GM18507 (cell line): Measurements from ENCODE around the gene SLCO2A1.

Experiments
- DNase-seq: peaks from one replicate; pipeline ENCODE4 v3.0.0; 2011; ENCODE audit warnings: low read depth; ENCODE audit not compliant: insufficient read length; ENCODE audit errors: extremely low spot score
- FAIRE-seq: peaks from 2 replicates; lab custom pipeline; 2011; peaks lifted over from hg19 to GRCh38; lab: Jason Lieb, UNC

Gene SLCO2A1

DNA sequence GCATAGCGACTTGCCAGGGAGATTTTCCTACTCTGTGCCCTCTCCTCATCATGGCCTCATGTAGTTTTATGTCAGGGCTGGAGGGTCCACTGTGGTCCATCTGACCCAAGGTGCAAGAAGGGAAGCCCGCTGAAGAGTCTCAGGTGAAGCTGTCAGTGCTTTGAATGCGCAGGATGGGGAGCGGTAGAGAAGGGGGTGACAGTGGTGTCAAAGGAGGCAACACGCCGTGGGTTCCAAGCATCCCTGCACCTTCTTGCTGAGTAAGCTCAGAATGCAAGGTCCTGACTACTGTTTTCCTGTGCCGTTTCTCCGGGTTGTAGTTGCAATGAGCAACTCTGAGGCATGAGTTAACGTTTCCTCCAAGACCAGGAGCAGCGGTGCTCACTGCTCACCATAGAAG is 89.2 kb downstream of the SLCO2A1 start:
- no peak for DNase-seq
- no peak for FAIRE-seq

DNA sequence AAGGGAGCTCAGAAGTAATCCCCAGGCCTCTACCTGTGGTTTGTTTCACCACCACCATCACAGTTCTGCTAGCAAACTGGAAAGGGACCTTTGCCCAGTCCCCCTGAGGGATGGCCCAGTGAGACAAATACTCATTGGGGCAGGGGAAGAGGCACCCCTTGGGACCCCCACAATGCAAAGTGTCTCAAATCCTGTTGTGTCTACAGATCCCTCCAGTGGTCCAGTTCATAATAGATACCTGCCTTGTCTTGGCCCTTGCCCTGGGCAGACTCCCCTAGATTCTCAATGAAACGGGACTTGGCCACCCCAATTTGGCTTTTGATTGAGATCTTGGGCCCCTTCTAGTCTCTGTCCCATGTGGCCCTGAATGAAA is 90.3 kb downstream of the SLCO2A1 start:
- FAIRE-seq = no peak

DNA sequence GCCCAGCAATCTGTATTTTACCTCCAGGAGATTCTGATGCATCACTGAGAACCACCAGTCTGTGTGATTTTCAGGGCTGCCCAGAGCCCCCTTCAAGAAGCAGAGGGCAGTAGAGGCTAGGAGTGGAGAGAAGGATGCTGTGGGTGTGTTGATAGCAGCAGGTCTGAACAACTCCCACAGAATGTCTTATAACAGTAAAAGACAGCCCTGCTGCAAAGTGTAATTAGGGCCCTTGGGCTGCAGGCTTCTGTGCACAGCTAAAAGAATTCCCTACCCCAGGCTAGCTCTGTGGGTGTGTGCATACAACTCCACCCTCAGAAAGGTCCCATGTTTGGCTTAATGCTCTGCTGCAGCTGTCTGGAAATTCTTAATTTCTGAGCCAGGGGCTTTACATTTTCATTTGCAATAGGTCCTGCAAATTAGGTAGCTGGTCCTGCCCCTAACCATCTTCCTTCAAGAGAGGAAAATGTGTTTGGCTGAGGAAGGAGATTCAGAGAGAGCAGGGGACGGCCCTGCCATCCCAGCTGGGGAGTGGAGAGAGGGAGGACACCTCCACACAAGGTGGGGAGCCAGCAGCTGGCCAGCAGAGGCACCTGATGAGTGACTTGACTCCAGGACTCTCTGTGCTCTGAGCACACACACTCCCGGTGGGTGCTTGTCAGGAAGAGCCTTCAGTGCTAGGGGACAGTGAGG is 90.8 kb downstream of the SLCO2A1 start:
- FAIRE-seq (no peak), DNase-seq (no peak)

More for the DNA sequence above, 90.3 kb downstream of the SLCO2A1 start:
- no peak for DNase-seq

DNA sequence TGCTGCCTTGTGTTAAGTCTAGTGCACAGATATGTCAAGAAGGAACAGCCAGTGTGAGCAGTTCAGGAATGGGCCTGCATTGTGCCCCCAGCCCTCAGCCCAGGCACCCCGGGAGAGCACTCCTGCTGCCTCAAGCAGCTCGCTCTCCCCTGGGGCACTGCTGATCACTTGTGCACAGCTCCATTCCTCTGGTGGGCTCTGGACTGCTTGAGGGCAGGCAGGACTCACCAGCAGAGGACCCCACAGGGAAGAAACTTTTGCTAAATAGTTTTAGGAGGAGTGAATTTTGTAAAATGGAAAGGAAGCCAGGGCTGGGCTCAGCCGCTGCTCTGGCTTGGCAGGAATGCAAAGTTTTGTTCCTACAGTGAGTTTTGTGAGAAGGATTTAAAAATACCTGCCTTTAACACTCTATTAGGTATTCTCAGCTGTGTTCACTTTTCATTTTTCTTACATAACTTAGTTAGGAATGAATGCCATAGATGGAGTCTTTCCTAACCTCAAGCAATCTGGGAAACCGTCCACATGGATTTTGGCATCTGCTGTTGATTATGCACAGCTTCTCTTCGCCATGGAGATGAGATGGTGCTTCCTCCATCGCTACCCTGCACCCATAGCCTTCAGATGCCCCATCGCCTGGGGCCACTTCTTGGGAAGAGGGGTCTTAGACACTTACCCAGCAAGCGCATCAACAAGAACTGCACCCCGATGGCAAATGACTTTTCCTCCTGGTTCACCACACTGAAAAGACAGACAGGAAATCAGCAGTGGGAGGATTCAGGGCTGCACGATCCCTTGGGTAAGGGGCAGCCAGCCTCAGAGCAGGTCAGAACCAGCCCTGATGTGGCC is 91.7 kb downstream of the SLCO2A1 start:
- FAIRE-seq = no peak
- DNase-seq = no peak

DNA sequence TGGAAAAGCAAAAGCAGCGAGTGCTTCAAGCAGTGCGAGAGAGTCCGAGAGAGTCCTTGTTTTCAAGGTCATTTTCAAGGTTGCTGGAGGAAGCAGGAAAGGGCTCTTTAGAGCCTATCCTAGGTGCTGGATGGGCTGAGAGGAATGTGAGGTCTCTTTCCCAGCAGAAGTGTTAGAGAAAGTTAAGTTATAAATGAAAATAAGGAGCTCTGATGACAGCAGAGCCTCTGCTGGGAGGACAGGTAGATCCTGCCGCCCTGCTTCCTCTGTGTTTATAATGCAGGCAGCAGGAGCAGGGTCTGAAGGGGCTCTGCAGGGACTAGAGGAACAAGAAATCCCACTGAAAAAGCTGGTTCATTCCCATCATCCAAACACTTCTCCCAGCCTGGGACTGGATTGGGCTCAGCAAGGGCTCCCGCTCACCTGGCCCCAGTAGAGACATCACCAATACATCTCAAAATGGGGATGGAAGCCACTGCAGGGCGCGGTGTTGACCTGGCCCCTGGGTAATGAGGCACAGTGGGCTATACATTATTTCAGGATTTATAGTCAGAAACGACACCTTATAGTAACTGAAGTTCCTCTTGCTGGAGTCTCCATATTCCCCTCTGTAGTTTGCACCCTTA is 92.6 kb downstream of the SLCO2A1 start:
- no peak for FAIRE-seq

DNA sequence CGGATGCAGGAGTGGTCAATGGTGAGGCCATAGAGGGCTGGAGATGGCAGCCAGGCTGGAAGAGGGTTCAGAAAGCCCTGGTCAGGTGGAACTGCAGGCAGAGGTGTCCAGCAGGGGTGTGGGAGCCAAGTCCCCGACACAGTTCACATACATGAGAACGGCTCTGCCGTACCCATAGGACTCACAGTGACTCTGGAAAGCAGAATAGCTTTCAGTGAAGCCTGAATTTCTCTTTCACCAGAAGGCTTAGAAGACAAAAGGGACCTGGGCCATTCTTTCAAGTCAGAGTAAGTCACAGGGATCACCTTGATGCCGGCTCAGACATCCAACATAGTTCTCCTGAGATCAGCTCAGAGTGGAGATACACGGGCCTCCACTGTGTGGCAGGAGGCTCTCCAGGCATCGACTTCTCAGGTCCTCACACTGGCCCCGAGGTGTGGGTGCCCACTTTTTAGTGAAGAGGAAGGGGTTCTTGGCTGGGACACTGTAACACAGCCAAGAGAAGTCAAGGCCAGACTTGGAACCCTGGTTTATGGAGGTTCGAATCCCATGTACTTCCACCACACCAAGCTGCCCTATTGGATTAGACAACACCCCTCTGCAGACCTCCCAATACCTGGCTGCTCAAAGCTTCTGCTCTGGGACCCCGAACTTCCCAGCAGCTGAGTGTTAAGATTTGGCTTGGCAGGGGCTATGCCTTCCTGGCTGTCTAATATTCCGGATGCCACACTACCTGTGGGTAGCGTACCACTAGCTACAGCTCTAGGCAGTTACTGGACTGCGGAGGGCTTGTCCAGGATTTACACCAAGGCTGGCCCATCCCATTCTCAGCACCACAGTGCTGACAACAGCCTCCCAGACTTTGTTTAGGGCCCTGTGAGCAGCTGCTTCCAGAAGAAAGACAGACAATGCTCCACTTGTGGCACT is 93.6 kb downstream of the SLCO2A1 start:
- DNase-seq (no peak), FAIRE-seq (no peak)

More for the DNA sequence above, 92.6 kb downstream of the SLCO2A1 start:
- DNase-seq = no peak

DNA sequence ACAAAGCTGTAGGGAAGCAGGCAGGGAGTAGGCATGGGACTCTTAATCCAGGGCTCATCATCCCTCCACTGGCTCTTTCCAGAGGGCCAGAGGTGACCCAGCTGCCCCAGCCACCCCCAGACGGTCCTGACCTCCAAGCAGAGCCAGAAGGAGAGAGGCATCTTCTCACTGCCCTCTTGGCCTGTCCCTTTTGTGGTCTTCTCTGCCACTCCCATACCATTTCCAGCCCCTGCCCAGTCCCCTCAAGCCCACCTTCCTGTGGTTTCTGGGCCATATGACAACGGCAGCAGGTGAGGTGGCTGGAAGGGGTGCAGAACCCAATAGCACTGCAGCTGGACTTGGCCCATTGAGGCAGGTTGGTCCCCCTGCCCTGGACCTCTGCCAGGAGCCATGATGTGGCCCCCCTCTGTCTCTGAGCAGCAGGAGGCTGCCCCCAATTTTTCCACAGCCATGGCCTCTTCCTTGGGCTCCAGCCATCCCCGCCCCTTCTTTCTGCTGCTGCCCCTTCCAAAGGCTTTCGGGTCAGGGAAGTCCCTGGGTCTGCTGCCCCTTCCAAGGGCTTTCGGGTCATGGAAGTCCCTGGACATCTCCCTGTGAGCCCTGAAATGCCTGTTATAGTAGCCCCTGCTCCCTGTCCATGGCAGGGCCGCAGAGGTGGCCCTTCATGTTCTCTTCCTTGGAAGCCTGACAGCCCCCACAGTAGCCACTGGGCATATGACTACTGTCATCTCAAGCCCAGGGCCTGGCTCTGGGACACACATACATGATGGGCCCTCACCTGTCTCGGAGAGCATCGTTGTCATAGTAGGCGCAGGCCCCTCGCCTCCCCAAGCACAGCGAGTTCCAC is 94.5 kb downstream of the SLCO2A1 start:
- FAIRE-seq (no peak), DNase-seq (no peak)

DNA sequence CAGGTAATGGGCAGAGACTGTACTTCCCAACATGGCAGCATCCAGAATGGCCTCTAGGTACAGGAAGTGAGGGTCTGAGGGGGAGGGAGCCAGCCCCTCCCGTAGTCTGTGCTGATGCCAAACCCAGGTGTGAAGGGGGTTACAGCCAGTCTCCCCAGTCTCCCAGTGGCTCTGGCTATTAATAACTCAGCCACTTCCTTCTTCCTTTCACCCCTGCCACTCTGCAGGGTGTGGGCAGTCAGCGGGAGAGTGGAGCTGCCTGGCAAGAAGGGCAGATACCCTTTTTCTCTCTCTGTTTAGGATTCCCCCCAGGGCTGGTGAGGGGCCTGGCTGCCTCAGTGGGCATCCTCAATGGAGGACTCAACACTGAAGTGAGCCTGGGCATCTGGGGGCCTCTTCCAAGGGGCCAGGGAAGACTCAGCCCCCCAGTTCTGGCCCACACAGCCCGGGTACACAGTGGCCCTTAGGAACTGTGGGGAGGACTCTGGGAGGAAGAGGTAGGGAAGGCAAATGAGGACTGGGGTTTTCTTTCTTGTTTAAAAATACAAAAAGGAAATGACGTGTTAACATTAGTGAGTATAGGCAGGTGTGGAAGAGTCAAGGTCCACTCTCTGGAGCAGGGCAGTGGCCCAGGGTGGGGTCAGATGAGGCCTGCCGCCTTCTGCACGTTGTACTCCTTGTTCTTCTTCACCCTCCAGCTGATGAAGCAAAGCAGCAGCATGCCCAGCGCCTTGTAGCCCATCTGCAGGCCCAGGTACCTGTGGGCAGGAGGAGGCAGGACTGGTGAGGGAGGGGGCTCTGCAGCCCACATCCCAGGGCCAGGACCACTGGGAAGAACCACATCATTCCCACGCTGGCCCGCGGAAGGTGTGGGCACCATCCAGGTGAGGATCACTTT is 95.4 kb downstream of the SLCO2A1 start:
- DNase-seq = no peak
- no peak for FAIRE-seq

DNA sequence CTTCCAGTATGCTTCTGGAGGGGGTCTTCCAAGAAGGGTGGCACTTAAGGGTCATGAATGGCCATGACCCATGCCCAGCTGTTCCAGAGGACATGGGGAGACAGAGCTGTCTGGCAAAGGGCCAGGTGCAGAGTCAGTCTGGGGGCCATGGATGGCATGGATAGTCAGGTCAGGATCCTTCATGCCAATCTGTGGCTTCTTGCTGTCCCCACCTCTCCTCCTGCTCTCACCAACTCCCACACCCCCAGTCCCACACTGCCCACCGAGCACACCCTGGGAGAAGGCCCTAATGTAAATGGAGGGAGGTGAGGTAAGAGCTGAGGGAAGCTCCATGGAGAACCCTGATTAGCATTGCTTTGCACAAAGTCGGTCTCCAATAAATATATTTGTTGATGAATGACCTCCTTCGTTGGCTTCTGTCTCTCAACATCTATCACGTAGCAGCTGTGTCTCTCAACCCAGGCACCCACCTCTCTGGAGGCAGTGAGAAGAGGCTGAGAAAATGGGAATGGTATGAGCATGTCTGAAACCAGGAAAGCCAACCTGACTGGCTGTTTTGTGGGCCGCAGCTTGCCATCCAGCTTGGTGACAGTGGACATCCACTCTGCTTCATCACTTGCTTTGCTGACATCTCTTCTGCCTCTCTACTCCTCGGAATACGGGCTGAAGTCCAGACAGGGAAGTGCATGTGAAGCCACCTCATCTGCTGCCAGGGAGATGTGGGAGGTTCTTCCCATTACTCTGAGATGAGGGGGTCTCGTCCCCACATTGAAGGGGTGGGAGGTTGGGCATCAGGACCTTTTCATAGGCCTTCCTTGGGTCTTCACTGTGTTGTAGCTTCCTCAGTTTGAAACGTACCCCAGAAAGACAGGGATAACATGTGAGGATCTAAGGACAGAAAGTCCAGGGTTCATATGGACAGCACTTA is 96.4 kb downstream of the SLCO2A1 start:
- FAIRE-seq (no peak), DNase-seq (no peak)

DNA sequence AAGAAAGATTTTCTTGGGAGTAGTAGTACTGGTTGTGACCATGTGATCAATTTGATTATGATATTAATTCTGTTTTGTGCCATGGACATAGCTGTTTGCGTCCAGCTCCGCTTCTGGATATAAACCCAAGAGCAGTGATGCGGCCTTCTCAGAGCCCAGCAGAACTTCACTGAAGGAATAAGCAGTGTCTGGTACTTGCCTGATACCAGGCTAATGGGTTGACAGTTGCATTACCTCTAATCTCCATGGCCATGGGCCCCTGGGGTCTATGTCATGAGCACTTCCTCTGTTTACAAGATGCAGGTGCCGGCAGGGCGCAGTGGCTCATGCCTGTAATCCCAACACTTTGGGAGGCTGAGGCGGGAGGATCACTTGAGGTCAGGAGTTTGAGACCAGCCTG is 97.7 kb downstream of the SLCO2A1 start:
- FAIRE-seq (no peak), DNase-seq (no peak)

DNA sequence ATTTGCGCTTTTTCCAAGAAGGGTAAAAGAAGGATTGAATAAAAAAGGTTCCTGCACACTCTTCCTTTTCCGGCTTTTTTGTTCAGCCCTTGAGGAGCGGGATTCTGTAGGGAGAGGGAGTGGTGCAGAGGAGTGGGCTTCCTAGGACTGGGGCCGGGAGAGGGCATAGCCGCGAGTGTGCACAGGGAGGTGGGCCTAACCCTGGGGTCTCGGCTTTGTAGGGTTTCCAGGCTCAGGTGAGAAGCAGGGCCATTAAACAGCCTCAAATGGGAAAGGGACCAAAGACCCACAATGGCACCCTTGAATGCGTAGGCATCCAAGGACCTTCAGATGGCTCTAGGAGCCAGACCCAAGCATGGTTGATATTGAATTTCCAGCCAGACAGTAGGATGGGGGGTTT is 98.6 kb downstream of the SLCO2A1 start:
- DNase-seq (no peak), FAIRE-seq (no peak)

DNA sequence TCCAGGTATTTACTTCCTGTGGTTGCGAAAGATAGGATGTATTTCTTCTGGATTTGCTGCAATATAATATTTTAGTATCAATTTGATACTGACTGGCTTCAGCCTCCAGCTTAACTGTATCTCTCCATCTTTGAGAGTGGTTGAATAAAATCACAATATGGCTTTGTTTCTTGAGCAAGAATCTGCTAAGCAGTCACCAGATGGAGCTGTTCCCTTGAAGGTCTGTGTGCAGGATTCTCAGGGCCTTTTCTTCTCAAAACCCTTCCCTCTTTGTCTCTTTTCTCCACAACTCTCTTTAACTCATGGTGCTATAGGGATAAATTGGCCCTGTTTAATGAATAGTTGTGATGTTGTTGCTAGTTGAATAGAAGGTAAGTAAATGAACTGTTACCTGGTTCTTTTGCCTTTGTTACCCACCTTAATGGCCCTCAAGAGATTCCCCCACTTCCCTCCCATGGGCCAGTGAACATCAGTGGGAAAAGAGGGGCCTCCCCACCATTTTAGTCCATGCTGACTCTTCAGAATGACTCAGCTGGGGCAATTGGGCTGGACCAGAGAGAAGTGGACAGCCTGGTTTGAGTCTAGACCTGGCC is 99.3 kb downstream of the SLCO2A1 start:
- FAIRE-seq = peak; percentile 79
- no peak for DNase-seq

DNA sequence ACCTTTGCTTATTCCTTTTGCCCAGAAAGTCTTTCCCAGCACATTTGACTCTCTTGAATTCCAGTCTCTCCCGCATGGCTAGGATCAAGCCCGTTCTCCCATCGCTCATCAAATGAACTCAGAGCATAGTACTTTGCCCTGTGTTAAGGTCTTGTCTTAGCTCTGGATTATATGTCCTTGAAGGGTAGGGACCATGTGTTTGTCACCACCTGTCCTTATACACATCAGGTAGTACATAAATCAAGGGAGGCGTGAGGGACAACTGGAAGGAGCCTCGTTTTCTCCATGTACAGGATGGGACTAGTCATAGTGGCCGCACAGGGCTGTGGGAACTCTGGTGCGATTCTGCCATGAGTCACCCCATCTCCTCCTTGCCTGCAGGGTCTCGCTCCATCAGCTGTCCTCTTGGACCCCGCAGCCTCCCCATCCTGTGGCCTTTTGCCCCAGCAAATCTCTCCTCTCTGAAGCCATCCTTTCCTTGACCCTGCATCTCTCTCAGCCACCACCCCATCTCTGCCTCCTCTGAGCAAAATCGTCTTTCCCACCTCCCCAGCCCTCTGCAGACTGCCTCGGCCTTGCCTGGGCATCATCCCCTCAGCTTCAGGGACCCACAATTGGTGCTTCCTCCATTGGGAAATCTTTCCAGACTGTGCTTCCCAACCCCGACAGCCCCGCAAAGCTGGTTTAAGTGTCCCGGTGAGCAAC is 100.7 kb downstream of the SLCO2A1 start:
- FAIRE-seq = no peak
- DNase-seq = no peak

DNA sequence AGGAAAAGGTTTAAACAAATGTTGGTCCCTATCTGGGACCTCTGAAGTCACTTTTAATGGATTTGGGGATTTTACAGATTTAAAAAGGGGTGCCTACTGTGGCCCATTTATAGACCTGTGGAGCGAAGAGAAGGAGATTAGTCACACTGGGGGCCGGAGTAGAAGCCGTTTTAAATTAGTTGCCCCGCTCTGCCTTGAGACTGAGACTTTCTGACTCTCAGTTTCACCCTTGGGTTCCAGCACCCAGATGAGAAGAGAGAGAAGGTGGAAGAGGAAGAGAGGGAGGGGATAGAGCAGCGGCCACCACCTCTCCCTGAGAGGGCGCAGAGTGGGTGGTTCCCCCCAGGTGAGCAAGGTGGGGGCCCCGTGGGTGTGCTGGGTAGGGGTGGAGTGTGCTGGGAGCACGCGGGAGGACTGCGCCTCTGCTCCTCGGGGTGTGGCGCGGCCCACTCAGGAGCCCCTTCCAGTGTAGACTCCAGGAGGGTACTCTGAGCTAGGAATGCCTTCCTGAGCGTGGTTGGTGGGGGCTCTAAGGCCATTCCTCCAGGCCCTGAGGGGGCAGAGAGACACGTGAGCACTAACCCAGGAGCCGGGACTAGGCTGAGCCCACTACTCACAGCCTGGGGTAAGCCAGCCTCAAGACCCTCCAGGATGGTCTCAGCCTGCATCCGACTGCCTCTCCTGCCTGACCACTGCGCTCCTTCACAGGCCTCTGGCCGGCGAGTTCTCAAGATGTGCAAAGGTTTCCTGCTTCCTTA is 101.4 kb downstream of the SLCO2A1 start:
- peak; percentile 51 for FAIRE-seq
- DNase-seq = no peak

DNA sequence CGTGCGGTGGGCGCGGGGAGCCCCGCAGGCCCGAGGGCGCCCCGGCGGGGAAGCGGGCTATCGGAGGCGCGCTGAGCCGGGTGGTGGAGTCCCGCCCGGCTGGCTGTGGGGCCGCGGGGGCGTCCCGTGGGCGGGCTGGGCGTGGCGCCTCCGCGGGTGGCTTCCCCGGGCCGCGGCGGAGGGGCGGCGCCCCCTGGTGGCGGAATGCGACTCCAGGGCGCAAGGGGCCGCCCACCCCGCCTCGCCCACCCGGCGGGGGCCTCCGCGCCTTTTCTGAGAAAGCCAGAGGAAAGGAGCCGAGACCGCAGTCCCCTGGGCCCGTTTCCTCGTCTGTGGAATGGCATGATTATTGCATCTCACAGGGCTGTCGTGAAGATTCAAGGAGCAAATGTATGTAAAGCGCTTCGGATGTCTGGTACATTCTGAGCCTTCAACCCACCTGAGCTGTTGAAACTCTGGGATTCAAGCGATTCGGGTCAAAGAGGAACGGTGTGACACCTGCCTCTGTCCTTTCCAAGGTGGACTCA is 102.1 kb downstream of the SLCO2A1 start:
- FAIRE-seq (no peak), DNase-seq (peak; percentile 78)
